ENCODE measurements around the gene SVEP1.
A peak's percentile ranks its signal among the peaks of the same experiment; 100 is the strongest.

Gene SVEP1

GRCh38 chr9:110520120-110520701 is 59.3 kb downstream of the SVEP1 start:
- no peak for DNase-seq

GRCh38 chr9:110517483-110517882 is 62.1 kb downstream of the SVEP1 start:
- no peak for DNase-seq

GRCh38 chr9:110514897-110515296 is 64.6 kb downstream of the SVEP1 start:
- no peak for DNase-seq

- no peak for DNase-seq
These were observed 66.7 kb downstream of the SVEP1 start for GRCh38 chr9:110512817-110513216.

GRCh38 chr9:110509792-110510191 is 69.7 kb downstream of the SVEP1 start:
- DNase-seq: no peak

GRCh38 chr9:110502842-110503241 is 76.7 kb downstream of the SVEP1 start:
- no peak for DNase-seq

GRCh38 chr9:110499608-110500007 is 79.9 kb downstream of the SVEP1 start:
- no peak for DNase-seq

GRCh38 chr9:110487196-110487595 is 92.3 kb downstream of the SVEP1 start:
- DNase-seq: no peak

GRCh38 chr9:110486218-110486617 is 93.3 kb downstream of the SVEP1 start:
- DNase-seq: no peak

- no peak for DNase-seq
These were observed 100.1 kb downstream of the SVEP1 start for GRCh38 chr9:110479481-110479880.

- DNase-seq: no peak
These were observed 103.3 kb downstream of the SVEP1 start for GRCh38 chr9:110476251-110476650.

GRCh38 chr9:110472111-110472510 is 107.4 kb downstream of the SVEP1 start:
- DNase-seq: no peak

- DNase-seq: no peak
These were observed 110.6 kb downstream of the SVEP1 start for GRCh38 chr9:110468950-110469349.

- peak; percentile 36 for DNase-seq
These were observed 114.4 kb downstream of the SVEP1 start for GRCh38 chr9:110465190-110465589.

GRCh38 chr9:110464321-110464720 is 115.2 kb downstream of the SVEP1 start:
- peak; percentile 6 for DNase-seq

- no peak for DNase-seq
These were observed 116.0 kb downstream of the SVEP1 start for GRCh38 chr9:110463499-110463898.

GRCh38 chr9:110457245-110457644 is 122.3 kb downstream of the SVEP1 start:
- DNase-seq: no peak

- DNase-seq: no peak
These were observed 122.9 kb downstream of the SVEP1 start for GRCh38 chr9:110456681-110457080.

GRCh38 chr9:110455860-110456259 is 123.7 kb downstream of the SVEP1 start:
- DNase-seq: peak; percentile 8

- no peak for DNase-seq
These were observed 127.2 kb downstream of the SVEP1 start for GRCh38 chr9:110452227-110452801.

GRCh38 chr9:110451726-110452125 is 127.8 kb downstream of the SVEP1 start:
- no peak for DNase-seq

GRCh38 chr9:110447476-110447875 is 132.1 kb downstream of the SVEP1 start:
- DNase-seq: no peak

GRCh38 chr9:110446171-110446570 is 133.4 kb downstream of the SVEP1 start:
- no peak for DNase-seq

GRCh38 chr9:110444911-110445310 is 134.6 kb downstream of the SVEP1 start:
- no peak for DNase-seq

GRCh38 chr9:110443866-110444220 is 135.7 kb downstream of the SVEP1 start:
- DNase-seq: no peak
